Astrocyte (in vitro differentiated cells and primary cell): ENCODE measurements around the gene ABHD17B. TPM values are rescaled to one million over a fixed set of nuclear protein-coding genes. Genes with fewer than 3 reads are reported as not detected.

Experiments
- DNase-seq: peaks from one replicate; pipeline ENCODE4 v3.0.0-alpha.2; 2010; ENCODE audit warnings: low read depth
- FAIRE-seq: peaks from 2 replicates; lab custom pipeline; 2011; peaks lifted over from hg19 to GRCh38; lab: Jason Lieb, UNC
- H2AFZ ChIP-seq: 2 replicates; pipeline ENCODE4 v1.6.0; 2012; ENCODE audit warnings: low read depth, low read length, inconsistent platforms
- H3K27ac ChIP-seq: 2 replicates; pipeline ENCODE4 v1.5.1; 2011; ENCODE audit warnings: low read depth, low read length, inconsistent platforms
- H3K27me3 ChIP-seq: 2 replicates; pipeline ENCODE4 v1.6.0; 2011; ENCODE audit warnings: low read length, inconsistent platforms; ENCODE audit not compliant: insufficient read depth
- H3K36me3 ChIP-seq: 2 replicates; pipeline ENCODE4 v1.5.1; 2011; ENCODE audit warnings: low read length, inconsistent platforms; ENCODE audit not compliant: insufficient read depth
- H3K4me1 ChIP-seq: 2 replicates; pipeline ENCODE4 v1.5.1; 2011; ENCODE audit warnings: low read length, inconsistent platforms; ENCODE audit not compliant: insufficient read depth
- H3K4me2 ChIP-seq: 2 replicates; pipeline ENCODE4 v1.6.0; 2012; ENCODE audit warnings: low read length, inconsistent platforms
- H3K4me3 ChIP-seq: 2 replicates; pipeline ENCODE4 v1.5.1; 2011; ENCODE audit warnings: low read depth, mild to moderate bottlenecking, low read length, inconsistent platforms; ENCODE audit not compliant: insufficient read depth
- H3K79me2 ChIP-seq: 2 replicates; pipeline ENCODE4 v1.6.0; 2012; ENCODE audit warnings: mild to moderate bottlenecking, low read length, inconsistent platforms; ENCODE audit not compliant: insufficient read depth
- H3K9ac ChIP-seq: 2 replicates; pipeline ENCODE4 v1.6.0; 2012; ENCODE audit warnings: mild to moderate bottlenecking, low read length, inconsistent platforms
- H3K9me3 ChIP-seq: 2 replicates; pipeline ENCODE4 v1.5.1; 2012; ENCODE audit warnings: low read depth, mild to moderate bottlenecking, low read length, inconsistent platforms; ENCODE audit not compliant: insufficient read depth
- H4K20me1 ChIP-seq: 2 replicates; pipeline ENCODE4 v1.6.0; 2012; ENCODE audit warnings: low read length, inconsistent platforms; ENCODE audit not compliant: insufficient read depth
- H3K27ac Mint-ChIP-seq: one replicate; pipeline ENCODE4 v1.8.0; 2021; ENCODE audit warnings: mild to moderate bottlenecking, mixed read lengths; ENCODE audit not compliant: unreplicated experiment
- H3K27me3 Mint-ChIP-seq: one replicate; pipeline ENCODE4 v1.8.0; 2021; ENCODE audit warnings: low read depth, mixed read lengths; ENCODE audit not compliant: unreplicated experiment
- H3K36me3 Mint-ChIP-seq: one replicate; pipeline ENCODE4 v1.8.0; 2021; ENCODE audit warnings: low read depth, mixed read lengths; ENCODE audit not compliant: unreplicated experiment
- H3K4me1 Mint-ChIP-seq: one replicate; pipeline ENCODE4 v1.8.0; 2021; ENCODE audit warnings: low read depth, mixed read lengths; ENCODE audit not compliant: unreplicated experiment
- H3K4me3 Mint-ChIP-seq: one replicate; pipeline ENCODE4 v1.8.0; 2021; ENCODE audit warnings: mild to moderate bottlenecking, moderate library complexity, mixed read lengths; ENCODE audit not compliant: unreplicated experiment
- H3K9me3 Mint-ChIP-seq: one replicate; pipeline ENCODE4 v1.8.0; 2021; ENCODE audit warnings: mild to moderate bottlenecking, mixed read lengths; ENCODE audit not compliant: unreplicated experiment
- CTCF ChIP-seq: IDR thresholded peaks from 2 replicates; pipeline ENCODE4 v1.5.1; 2011; ENCODE audit warnings: low read depth, mild to moderate bottlenecking, inconsistent platforms, low read length, moderate library complexity; ENCODE audit not compliant: insufficient read depth
- EZH2 ChIP-seq: IDR thresholded peaks from 2 replicates; pipeline ENCODE4 v1.6.1; 2012; ENCODE audit warnings: mild to moderate bottlenecking, low read length, inconsistent platforms; ENCODE audit not compliant: insufficient read depth
- total RNA-seq: library from RNA; stranded (reverse); gene quantifications from 2 replicates; pipeline ENCODE4 v1.2.1, GENCODE V29; 2021

ABHD17B gene
- total RNA-seq, 1 donor from 2014 or later: 21.3 TPM

GRCh38 chr9:71885467-71885866 lies 25.5 kb downstream of the ABHD17B start:
- Histone ChIP-seq H3K27ac (no peak overlapping the region), H3K9me3 (no peaks in the 10 kb centered on the region), H3K79me2 (peaks cover 79% of the 10 kb centered on the region), H2AFZ (no peak overlapping the region), H4K20me1 (peaks cover 13% of the 10 kb centered on the region), H3K4me1 (no peaks in the 10 kb centered on the region), H3K27me3 (no peaks in the 10 kb centered on the region), H3K9ac (no peak overlapping the region), H3K4me3 (no peak overlapping the region), H3K4me2 (no peak overlapping the region), H3K36me3 (no peaks in the 10 kb centered on the region)
- no peak for DNase-seq
- H3K4me3 Mint-ChIP-seq: no peak overlapping the region
- FAIRE-seq: no peak
- H3K4me1 Mint-ChIP-seq: no peaks in the 10 kb centered on the region
- no peak for TF ChIP-seq EZH2
- no peak for TF ChIP-seq CTCF
- peaks cover 4% of the 10 kb centered on the region for H3K36me3 Mint-ChIP-seq
- peaks cover 7% of the 10 kb centered on the region for H3K9me3 Mint-ChIP-seq
- H3K27ac Mint-ChIP-seq: no peak overlapping the region
- no peaks in the 10 kb centered on the region for H3K27me3 Mint-ChIP-seq

- Histone ChIP-seq H3K9ac (no peak overlapping the region), H3K9me3 (no peaks in the 10 kb centered on the region), H3K36me3 (no peaks in the 10 kb centered on the region), H3K4me1 (no peaks in the 10 kb centered on the region), H4K20me1 (peaks cover 22% of the 10 kb centered on the region), H3K4me2 (no peak overlapping the region), H3K27ac (no peak overlapping the region), H3K27me3 (no peaks in the 10 kb centered on the region), H3K4me3 (no peak overlapping the region), H2AFZ (no peak overlapping the region), H3K79me2 (peaks cover 80% of the 10 kb centered on the region)
- TF ChIP-seq EZH2: no peak
- TF ChIP-seq CTCF: no peak
- Mint-ChIP-seq H3K27ac (no peak overlapping the region), H3K4me3 (no peak overlapping the region), H3K4me1 (no peaks in the 10 kb centered on the region), H3K9me3 (peaks cover 9% of the 10 kb centered on the region), H3K36me3 (peaks cover 4% of the 10 kb centered on the region), H3K27me3 (no peaks in the 10 kb centered on the region)
- DNase-seq: no peak
- no peak for FAIRE-seq
These were observed 27.0 kb downstream of the ABHD17B start for GRCh38 chr9:71884005-71884404.

GRCh38 chr9:71879644-71880174 lies 31.3 kb downstream of the ABHD17B start:
- H3K9me3 ChIP-seq: no peaks in the 10 kb centered on the region
- TF ChIP-seq CTCF (no peak), EZH2 (no peak)
- H3K27me3 ChIP-seq: no peaks in the 10 kb centered on the region
- no peak overlapping the region for H3K9ac ChIP-seq
- H3K36me3 ChIP-seq: no peaks in the 10 kb centered on the region
- H3K36me3 Mint-ChIP-seq: peaks cover 10% of the 10 kb centered on the region
- no peak for DNase-seq
- no peak overlapping the region for H3K27ac Mint-ChIP-seq
- H3K27me3 Mint-ChIP-seq: no peaks in the 10 kb centered on the region
- H2AFZ ChIP-seq: no peak overlapping the region
- peaks cover 13% of the 10 kb centered on the region for H3K9me3 Mint-ChIP-seq
- H3K27ac ChIP-seq: no peak overlapping the region
- no peak overlapping the region for H3K4me3 Mint-ChIP-seq
- H3K4me2 ChIP-seq: no peak overlapping the region
- H3K79me2 ChIP-seq: peaks cover 82% of the 10 kb centered on the region
- peak; percentile 13 for FAIRE-seq
- H3K4me3 ChIP-seq: no peak overlapping the region
- H3K4me1 ChIP-seq: no peaks in the 10 kb centered on the region
- H3K4me1 Mint-ChIP-seq: no peaks in the 10 kb centered on the region
- peaks cover 27% of the 10 kb centered on the region for H4K20me1 ChIP-seq
